ENCODE data around the gene TNC. TPM values are rescaled to one million over a fixed set of nuclear protein-coding genes. Genes with fewer than 3 reads are reported as not detected.

Gene TNC
- total RNA-seq, 1 donor from 2014 or later, result 289 TPM

GRCh38 chr9:115088860-115089259, 29.1 kb downstream of the TNC start:
- TF ChIP-seq CTCF (IDR thresholded peaks at IDR 0.05; ENCODE audit: insufficient read depth, low read length, poor library complexity, severe bottlenecking), result no peak
- H3K4me3 ChIP-seq (ENCODE audit: low read depth, low read length), result no peak overlapping the region
- no peak for DNase-seq (ENCODE audit: low read depth)

GRCh38 chr9:115086886-115087285, 31.1 kb downstream of the TNC start:
- Histone ChIP-seq H3K27me3 (ENCODE audit: control insufficient read depth, insufficient read depth, low read length) (no peaks in the 10 kb centered on the region), H3K36me3 (ENCODE audit: control insufficient read depth, insufficient read depth, low read length) (peaks cover 2% of the 10 kb centered on the region), H3K4me3 (ENCODE audit: low read depth, low read length) (no peak overlapping the region)
- no peak for DNase-seq (ENCODE audit: low read depth)
- TF ChIP-seq CTCF (IDR thresholded peaks at IDR 0.05; ENCODE audit: insufficient read depth, low read length, poor library complexity, severe bottlenecking), result no peak

More at GRCh38 chr9:115088860-115089259, 29.1 kb downstream of the TNC start:
- no peaks in the 10 kb centered on the region for H3K27me3 ChIP-seq (ENCODE audit: control insufficient read depth, insufficient read depth, low read length)
- H3K36me3 ChIP-seq (ENCODE audit: control insufficient read depth, insufficient read depth, low read length), result peaks cover 2% of the 10 kb centered on the region

- DNase-seq (ENCODE audit: low read depth), result no peak
- no peak overlapping the region for H3K4me3 ChIP-seq (ENCODE audit: low read depth, low read length)
- no peaks in the 10 kb centered on the region for H3K27me3 ChIP-seq (ENCODE audit: control insufficient read depth, insufficient read depth, low read length)
- H3K36me3 ChIP-seq (ENCODE audit: control insufficient read depth, insufficient read depth, low read length), result peaks cover 2% of the 10 kb centered on the region
- TF ChIP-seq CTCF (IDR thresholded peaks at IDR 0.05; ENCODE audit: insufficient read depth, low read length, poor library complexity, severe bottlenecking), result no peak
These were observed 31.5 kb downstream of the TNC start for GRCh38 chr9:115086461-115086860.

GRCh38 chr9:115085773-115086377, 32.1 kb downstream of the TNC start:
- no peak for TF ChIP-seq CTCF (IDR thresholded peaks at IDR 0.05; ENCODE audit: insufficient read depth, low read length, poor library complexity, severe bottlenecking)
- Histone ChIP-seq H3K27me3 (ENCODE audit: control insufficient read depth, insufficient read depth, low read length) (no peaks in the 10 kb centered on the region), H3K4me3 (ENCODE audit: low read depth, low read length) (no peak overlapping the region), H3K36me3 (ENCODE audit: control insufficient read depth, insufficient read depth, low read length) (peaks cover 2% of the 10 kb centered on the region)
- no peak for DNase-seq (ENCODE audit: low read depth)

- Histone ChIP-seq H3K4me3 (ENCODE audit: low read depth, low read length) (no peak overlapping the region), H3K27me3 (ENCODE audit: control insufficient read depth, insufficient read depth, low read length) (no peaks in the 10 kb centered on the region), H3K36me3 (ENCODE audit: control insufficient read depth, insufficient read depth, low read length) (peaks cover 2% of the 10 kb centered on the region)
- TF ChIP-seq CTCF (IDR thresholded peaks at IDR 0.05; ENCODE audit: insufficient read depth, low read length, poor library complexity, severe bottlenecking), result no peak
- no peak for DNase-seq (ENCODE audit: low read depth)
These were observed 33.2 kb downstream of the TNC start for GRCh38 chr9:115084709-115085108.

- Histone ChIP-seq H3K27me3 (ENCODE audit: control insufficient read depth, insufficient read depth, low read length) (no peaks in the 10 kb centered on the region), H3K36me3 (ENCODE audit: control insufficient read depth, insufficient read depth, low read length) (peaks cover 2% of the 10 kb centered on the region), H3K4me3 (ENCODE audit: low read depth, low read length) (no peak overlapping the region)
- DNase-seq (ENCODE audit: low read depth), result no peak
- no peak for TF ChIP-seq CTCF (IDR thresholded peaks at IDR 0.05; ENCODE audit: insufficient read depth, low read length, poor library complexity, severe bottlenecking)
These were observed 33.8 kb downstream of the TNC start for GRCh38 chr9:115084157-115084556.

All from kidney epithelial cell (primary cell).